Esophagus squamous epithelium (tissue), 5 donors: ENCODE data around the gene CD163. TPM values are rescaled to one million over a fixed set of nuclear protein-coding genes. Genes with fewer than 3 reads are reported as not detected.
"Not testable (repeated sequence)": the region's sequence is repeated elsewhere in the genome, so short reads cannot be mapped to it uniquely, and the experiment has no call there.

Experiments used
- DNase-seq: peaks from one replicate; lab custom pipeline; 2025; lab: John Stamatoyannopoulos, UW
- H3K27ac ChIP-seq, 4 donors: fragments of 200-600 bp; sonication (generic); one replicate each; pipeline ENCODE4 v1.5.1; 2016 to 2019; ENCODE audit warnings: mild to moderate bottlenecking in 1 of 4
- H3K27me3 ChIP-seq, 4 donors: fragments of 200-600 bp; sonication (generic); 1 replicate in 3 of 4; 2 replicates in 1 of 4; pipeline versions ENCODE4 v1.5.1 to v1.6.0; 2017 to 2021; ENCODE audit warnings: antibody characterized with exemption in 1 of 4
- H3K36me3 ChIP-seq, 3 donors: fragments of 200-600 bp; sonication (generic); one replicate each; pipeline ENCODE4 v1.5.1; 2016 to 2019
- H3K4me1 ChIP-seq, 3 donors: fragments of 200-600 bp; sonication (generic); one replicate each; pipeline ENCODE4 v1.5.1; 2017 to 2019
- H3K4me3 ChIP-seq, 4 donors: fragments of 200-600 bp; sonication (generic); 1 replicate in 3 of 4; 2 replicates in 1 of 4; pipeline ENCODE4 v1.5.1; 2016 to 2019; ENCODE audit warnings: mild to moderate bottlenecking in 2 of 4, moderate library complexity in 1 of 4
- H3K9me3 ChIP-seq, 3 donors: fragments of 200-600 bp; sonication (generic); one replicate each; pipeline ENCODE4 v1.5.1; 2016 to 2019
- CTCF ChIP-seq, 6 experiments: fragments of 450-650 bp in 4 of 6; fragments of 200-600 bp in 2 of 6; sonication (generic) in 2 of 6; IDR thresholded peaks; one replicate each; pipeline ENCODE4 v1.5.1; 2016 to 2019; ENCODE audit warnings: antibody characterized with exemption in 6 of 6, mild to moderate bottlenecking in 4 of 6, moderate library complexity in 4 of 6
- POLR2A ChIP-seq, 4 donors: fragments of 450-650 bp; IDR thresholded peaks; one replicate each; pipeline ENCODE4 v1.6.1; 2017; ENCODE audit warnings: antibody characterized with exemption in 4 of 4, mild to moderate bottlenecking in 4 of 4, moderate library complexity in 3 of 4
- WGBS, 2 donors: methylation state at CpG; one replicate each; pipeline ENCODE4 v1.1.5; 2018; 5-methylcytosine and 5-hydroxymethylcytosine counted together
- intact Hi-C: fragments of 100-400 bp; cut with DNase I; formaldehyde crosslinking; loops from one replicate; pipeline ENCODE4 v1.15.0; 2022
- total RNA-seq, 4 donors: library from RNA; depleted of rRNA; stranded (reverse); fragments of >200 nt; gene quantifications; one replicate each; pipeline ENCODE4 v1.1.0, GENCODE V29; 2016
- donor health status: DM: yes; HTN: yes; CAD: no.

Gene CD163
- total RNA-seq, 4 donors from 2014 or later: 4.2 to 137 (median 67.1) TPM

- Histone ChIP-seq H3K36me3 (no peaks in the 10 kb centered on the region), H3K4me1 (peaks cover 0 to 6% (median 0%) of the 10 kb centered on the region in 3 donors), H3K27ac (no peak overlapping the region), H3K4me3 (peak overlapping the region in 3 of 4 donors; percentile 22 to 48 (median 40)), H3K27me3 (peaks cover 0 to 41% (median 0%) of the 10 kb centered on the region in 4 donors), H3K9me3 (no peaks in the 10 kb centered on the region)
- DNase-seq: no peak
- TF ChIP-seq CTCF (IDR thresholded peaks at IDR 0.05) (no peak), POLR2A (IDR thresholded peaks at IDR 0.05) (no peak)
- intact Hi-C loops: no loop called here
- 38 to 41% methylated on average over 29 to 37 of the region's 84 CpGs for WGBS, 2 donors
Measured at GRCh38 chr12:7439579-7440505, 63.7 kb downstream of the CD163 start.

- intact Hi-C loops, H3K36me3 ChIP-seq, DNase-seq, H3K9me3 ChIP-seq, H3K27ac ChIP-seq, H3K4me3 ChIP-seq, H3K4me1 ChIP-seq: not testable (repeated sequence)
- peaks cover 0 to 41% (median 0%) of the 10 kb centered on the region in 4 donors for H3K27me3 ChIP-seq
- 79 to 81% methylated on average over 8 of the region's 8 CpGs for WGBS, 2 donors
Measured at GRCh38 chr12:7438291-7438995, 65.1 kb downstream of the CD163 start.

GRCh38 chr12:7437494-7437893 lies 66.1 kb downstream of the CD163 start:
- H3K4me1 ChIP-seq, H3K9me3 ChIP-seq, H3K36me3 ChIP-seq, H3K27ac ChIP-seq, intact Hi-C loops, DNase-seq, H3K4me3 ChIP-seq: not testable (repeated sequence)
- 48 to 61% methylated on average over 3 of the region's 3 CpGs for WGBS, 2 donors
- H3K27me3 ChIP-seq: peaks cover 0 to 40% (median 0%) of the 10 kb centered on the region in 4 donors

GRCh38 chr12:7434670-7435069 lies 68.9 kb downstream of the CD163 start:
- Histone ChIP-seq H3K27ac (no peak overlapping the region), H3K4me1 (no peaks in the 10 kb centered on the region), H3K4me3 (no peak overlapping the region), H3K9me3 (no peaks in the 10 kb centered on the region), H3K27me3 (peaks cover 0 to 11% (median 0%) of the 10 kb centered on the region in 4 donors), H3K36me3 (no peaks in the 10 kb centered on the region)
- TF ChIP-seq POLR2A (IDR thresholded peaks at IDR 0.05) (no peak), CTCF (IDR thresholded peaks at IDR 0.05) (no peak)
- DNase-seq: no peak
- intact Hi-C loops: no loop called here

GRCh38 chr12:7433276-7433822 lies 70.2 kb downstream of the CD163 start:
- Histone ChIP-seq H3K27ac (no peak overlapping the region), H3K27me3 (no peaks in the 10 kb centered on the region), H3K9me3 (no peaks in the 10 kb centered on the region), H3K4me3 (no peak overlapping the region), H3K36me3 (no peaks in the 10 kb centered on the region), H3K4me1 (no peaks in the 10 kb centered on the region)
- intact Hi-C loops: no loop called here
- 39 to 56% methylated on average over 5 to 6 of the region's 6 CpGs for WGBS, 2 donors
- no peak for DNase-seq
- no peak for TF ChIP-seq POLR2A (IDR thresholded peaks at IDR 0.05)
- no peak for TF ChIP-seq CTCF (IDR thresholded peaks at IDR 0.05)
